ENCODE measurements around the gene MACROD1. TPM values are rescaled to one million over a fixed set of nuclear protein-coding genes. Genes with fewer than 3 reads are reported as not detected.

Gene MACROD1
- total RNA-seq, 1 donor: 17.7 TPM

DNA sequence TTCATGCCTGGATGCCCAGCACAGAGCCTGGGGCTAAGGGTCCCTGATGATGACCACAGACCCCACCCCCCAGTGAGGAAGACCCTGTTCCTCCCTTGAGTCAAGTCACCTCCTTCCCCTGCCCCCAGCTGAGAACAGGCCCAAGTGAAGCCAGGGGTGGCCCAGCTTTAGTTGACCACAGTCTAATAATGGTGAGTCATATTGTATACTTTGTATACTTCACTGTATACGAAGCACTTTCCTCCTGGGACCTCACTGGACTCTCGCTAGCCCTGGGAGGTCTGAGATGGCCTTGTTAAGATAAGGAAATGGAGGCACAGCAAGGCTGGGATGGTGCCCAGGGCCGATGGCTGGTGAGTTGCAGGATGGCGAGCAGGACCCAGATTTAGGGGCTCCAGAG lies 133.9 kb downstream of the MACROD1 start:
- Histone ChIP-seq H3K4me1 (ENCODE audit: insufficient read depth, low read length) (no peaks in the 10 kb centered on the region), H3K4me2 (ENCODE audit: insufficient read depth, low read length) (no peak overlapping the region)
- no peak for DNase-seq (ENCODE audit: insufficient read length, low spot score, missing footprints)

DNA sequence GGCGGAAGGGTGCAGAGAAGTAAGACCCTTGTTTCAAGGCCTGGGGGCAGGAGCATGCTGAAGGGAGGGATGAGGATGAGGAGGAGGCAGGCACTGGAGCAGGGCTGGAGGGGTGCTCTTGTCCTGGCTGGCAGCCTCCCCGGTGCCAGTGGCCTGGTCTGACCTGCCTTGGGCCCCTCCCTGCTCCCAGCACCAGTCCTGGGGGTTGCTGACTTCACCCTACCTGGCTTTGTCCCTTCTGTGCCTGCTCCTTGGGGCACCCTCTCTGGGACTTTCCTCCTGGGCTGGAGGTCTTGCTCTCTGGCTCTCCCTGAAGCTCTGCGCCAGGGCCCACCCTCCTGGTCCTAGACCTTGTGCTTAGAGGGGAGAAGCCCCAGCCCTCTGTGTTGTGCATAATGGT lies 134.9 kb downstream of the MACROD1 start:
- TF ChIP-seq CTCF (IDR thresholded peaks at IDR 0.05; ENCODE audit: extremely low read depth, low read depth, low read length): no peak
- no peak overlapping the region for H3K4me2 ChIP-seq (ENCODE audit: insufficient read depth, low read length)
- no peak overlapping the region for H3K27ac ChIP-seq (ENCODE audit: low read depth, low read length)
- no peaks in the 10 kb centered on the region for H3K79me2 ChIP-seq (ENCODE audit: insufficient read depth, low read length)
- no peak overlapping the region for H2AFZ ChIP-seq (ENCODE audit: low read length)
- H4K20me1 ChIP-seq (ENCODE audit: insufficient read depth, low read length): peaks cover 42% of the 10 kb centered on the region
- H3K4me3 ChIP-seq (ENCODE audit: insufficient read depth, low read length): no peak overlapping the region
- H3K36me3 ChIP-seq (ENCODE audit: insufficient read depth, low read length): no peaks in the 10 kb centered on the region
- H3K9me3 ChIP-seq (ENCODE audit: low read depth, low read length): no peaks in the 10 kb centered on the region
- DNase-seq (ENCODE audit: insufficient read length, low spot score, missing footprints): no peak
- H3K4me1 ChIP-seq (ENCODE audit: insufficient read depth, low read length): no peaks in the 10 kb centered on the region
- peaks cover 21% of the 10 kb centered on the region for H3K27me3 ChIP-seq (ENCODE audit: insufficient read depth, low read length)

More for the DNA sequence above, 133.9 kb downstream of the MACROD1 start:
- Histone ChIP-seq H2AFZ (ENCODE audit: low read length) (no peak overlapping the region), H3K79me2 (ENCODE audit: insufficient read depth, low read length) (no peaks in the 10 kb centered on the region), H3K4me3 (ENCODE audit: insufficient read depth, low read length) (no peak overlapping the region), H3K27me3 (ENCODE audit: insufficient read depth, low read length) (peaks cover 26% of the 10 kb centered on the region), H4K20me1 (ENCODE audit: insufficient read depth, low read length) (peaks cover 36% of the 10 kb centered on the region), H3K9me3 (ENCODE audit: low read depth, low read length) (no peaks in the 10 kb centered on the region), H3K27ac (ENCODE audit: low read depth, low read length) (no peak overlapping the region), H3K36me3 (ENCODE audit: insufficient read depth, low read length) (no peaks in the 10 kb centered on the region)
- TF ChIP-seq CTCF (IDR thresholded peaks at IDR 0.05; ENCODE audit: extremely low read depth, low read depth, low read length): no peak

- Histone ChIP-seq H3K9me3 (ENCODE audit: low read depth, low read length) (no peaks in the 10 kb centered on the region), H3K4me2 (ENCODE audit: insufficient read depth, low read length) (no peak overlapping the region), H3K36me3 (ENCODE audit: insufficient read depth, low read length) (no peaks in the 10 kb centered on the region), H3K27me3 (ENCODE audit: insufficient read depth, low read length) (peaks cover 15% of the 10 kb centered on the region), H3K79me2 (ENCODE audit: insufficient read depth, low read length) (no peaks in the 10 kb centered on the region), H2AFZ (ENCODE audit: low read length) (no peak overlapping the region), H4K20me1 (ENCODE audit: insufficient read depth, low read length) (peaks cover 37% of the 10 kb centered on the region), H3K4me1 (ENCODE audit: insufficient read depth, low read length) (no peaks in the 10 kb centered on the region), H3K27ac (ENCODE audit: low read depth, low read length) (no peak overlapping the region), H3K4me3 (ENCODE audit: insufficient read depth, low read length) (no peak overlapping the region)
- no peak for TF ChIP-seq CTCF (IDR thresholded peaks at IDR 0.05; ENCODE audit: extremely low read depth, low read depth, low read length)
- DNase-seq (ENCODE audit: insufficient read length, low spot score, missing footprints): no peak
Observed at GRCh38 chr11:64029773-64030172, 136.1 kb downstream of the MACROD1 start.

- Histone ChIP-seq H2AFZ (ENCODE audit: low read length) (no peak overlapping the region), H4K20me1 (ENCODE audit: insufficient read depth, low read length) (peaks cover 32% of the 10 kb centered on the region), H3K79me2 (ENCODE audit: insufficient read depth, low read length) (no peaks in the 10 kb centered on the region), H3K27ac (ENCODE audit: low read depth, low read length) (no peak overlapping the region), H3K4me1 (ENCODE audit: insufficient read depth, low read length) (no peaks in the 10 kb centered on the region), H3K4me2 (ENCODE audit: insufficient read depth, low read length) (no peak overlapping the region), H3K36me3 (ENCODE audit: insufficient read depth, low read length) (no peaks in the 10 kb centered on the region), H3K9me3 (ENCODE audit: low read depth, low read length) (no peaks in the 10 kb centered on the region), H3K27me3 (ENCODE audit: insufficient read depth, low read length) (peaks cover 5% of the 10 kb centered on the region), H3K4me3 (ENCODE audit: insufficient read depth, low read length) (no peak overlapping the region)
- no peak for DNase-seq (ENCODE audit: insufficient read length, low spot score, missing footprints)
- TF ChIP-seq CTCF (IDR thresholded peaks at IDR 0.05; ENCODE audit: extremely low read depth, low read depth, low read length): no peak
Observed at GRCh38 chr11:64028398-64029115, 137.4 kb downstream of the MACROD1 start.
